HG03280 (cell line): Measurements from ENCODE around the gene KLHL6.

ENCODE experiments used
- ATAC-seq: cut with Tn5 transposase; IDR thresholded peaks from one replicate; pipeline ENCODE4 v1.9.1; 2021; ENCODE audit warnings: mild to moderate bottlenecking, moderate library complexity; ENCODE audit not compliant: unreplicated experiment

The KLHL6 gene

DNA sequence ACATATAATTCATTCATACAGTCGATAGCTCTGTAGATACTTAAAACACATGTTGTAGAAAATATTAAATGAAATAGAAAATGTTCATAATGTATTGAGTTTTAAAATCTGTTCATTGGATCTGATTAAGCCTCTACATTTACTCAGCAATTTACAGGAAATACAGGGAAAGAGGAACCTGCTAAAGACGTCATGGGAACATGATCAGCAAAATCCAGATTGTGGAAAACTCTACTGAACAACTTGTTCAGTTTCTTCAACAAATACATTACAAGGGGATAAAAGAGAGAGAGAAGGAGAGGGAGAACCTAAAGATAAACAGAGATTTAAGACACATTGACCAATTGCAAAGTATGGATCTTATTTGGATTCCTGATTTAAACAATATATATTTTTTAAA lies 46.7 kb downstream of the KLHL6 start:
- no peak for ATAC-seq

DNA sequence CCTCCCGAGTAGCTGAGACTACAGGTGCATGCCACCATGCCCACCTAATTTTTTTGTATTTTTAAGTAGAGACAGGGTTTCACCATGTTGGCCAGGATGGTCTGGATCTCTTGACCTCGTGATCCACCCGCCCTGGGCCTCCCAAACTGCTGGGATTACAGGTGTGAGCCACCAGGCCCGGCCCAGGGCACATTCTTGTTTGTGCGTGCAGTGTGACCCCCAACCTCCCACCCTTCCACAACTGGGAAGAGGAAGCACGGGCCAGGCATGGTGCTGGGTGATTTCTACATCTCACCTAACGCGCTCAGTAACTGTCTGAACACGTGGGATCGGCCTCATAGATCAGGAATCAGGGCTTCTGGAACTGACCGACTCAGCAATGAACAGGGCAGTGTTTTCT lies 48.0 kb downstream of the KLHL6 start:
- ATAC-seq, result no peak

DNA sequence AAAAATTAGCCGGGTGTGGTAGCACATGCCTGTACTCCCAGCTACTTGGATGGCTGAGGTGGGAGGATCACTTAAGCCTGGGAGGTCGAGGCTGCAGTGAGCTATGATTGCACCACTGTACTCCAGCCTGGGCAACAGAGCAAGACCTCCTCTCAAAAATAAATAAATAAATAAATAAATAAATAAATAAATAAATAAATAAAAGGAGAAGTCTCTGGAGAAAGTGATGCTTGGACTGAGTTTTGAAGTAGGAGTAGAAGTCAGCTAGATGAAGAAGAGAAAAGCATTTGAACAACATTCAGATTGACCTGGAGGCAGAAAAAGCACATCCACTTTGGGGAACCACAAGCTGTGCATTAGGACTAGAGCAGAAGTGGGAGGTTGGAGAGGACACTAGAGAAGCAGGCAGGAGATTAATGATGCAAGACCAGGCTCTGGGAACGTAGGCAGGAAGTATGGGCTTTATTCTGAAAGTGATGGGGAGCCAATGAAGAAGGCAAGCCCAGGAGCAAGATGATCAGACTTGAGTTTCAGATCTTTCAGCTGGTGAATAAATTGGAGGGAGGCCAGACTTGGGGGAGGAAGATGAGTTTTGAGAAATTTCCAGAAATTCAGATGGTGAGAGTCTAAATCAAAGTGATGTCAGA lies 48.7 kb downstream of the KLHL6 start:
- ATAC-seq, result no peak

DNA sequence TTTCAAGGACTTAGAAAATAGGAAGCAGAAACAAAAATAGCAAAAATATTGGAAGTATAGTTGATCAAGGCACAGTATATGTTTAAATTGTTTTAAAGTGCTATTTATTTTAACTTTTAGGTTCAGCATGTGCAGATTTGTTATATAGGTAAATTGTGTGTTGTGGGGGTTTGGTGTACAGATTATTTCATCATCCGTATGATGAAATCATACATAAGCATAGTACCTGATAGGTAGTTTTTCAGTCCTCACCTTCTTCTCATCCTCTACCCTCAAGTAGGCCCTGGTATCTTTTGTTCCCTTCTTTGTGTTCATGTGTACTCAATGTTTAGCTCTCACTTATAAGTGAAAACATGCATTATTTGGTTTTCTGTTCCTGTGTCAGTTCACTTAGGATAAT lies 50.9 kb downstream of the KLHL6 start:
- no peak for ATAC-seq

DNA sequence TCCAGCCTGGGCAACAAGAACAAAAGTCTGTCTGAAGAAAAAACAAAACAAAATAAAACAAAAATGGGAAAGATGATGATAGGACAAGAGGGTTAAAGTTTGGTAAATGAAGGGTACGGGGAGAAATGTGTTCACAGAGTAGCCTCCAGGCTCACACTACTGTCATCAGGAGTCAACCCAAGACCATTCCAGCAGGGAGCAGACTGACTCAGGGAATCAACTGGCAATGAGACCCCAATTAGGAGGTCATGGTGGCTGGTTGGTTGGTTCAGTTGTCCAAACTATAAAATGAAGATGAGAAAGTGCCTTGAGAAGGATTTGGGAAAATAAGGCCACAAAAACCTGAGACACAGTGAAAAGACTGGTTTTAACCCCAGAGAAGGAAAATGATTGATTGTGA lies 51.8 kb downstream of the KLHL6 start:
- ATAC-seq, result no peak

DNA sequence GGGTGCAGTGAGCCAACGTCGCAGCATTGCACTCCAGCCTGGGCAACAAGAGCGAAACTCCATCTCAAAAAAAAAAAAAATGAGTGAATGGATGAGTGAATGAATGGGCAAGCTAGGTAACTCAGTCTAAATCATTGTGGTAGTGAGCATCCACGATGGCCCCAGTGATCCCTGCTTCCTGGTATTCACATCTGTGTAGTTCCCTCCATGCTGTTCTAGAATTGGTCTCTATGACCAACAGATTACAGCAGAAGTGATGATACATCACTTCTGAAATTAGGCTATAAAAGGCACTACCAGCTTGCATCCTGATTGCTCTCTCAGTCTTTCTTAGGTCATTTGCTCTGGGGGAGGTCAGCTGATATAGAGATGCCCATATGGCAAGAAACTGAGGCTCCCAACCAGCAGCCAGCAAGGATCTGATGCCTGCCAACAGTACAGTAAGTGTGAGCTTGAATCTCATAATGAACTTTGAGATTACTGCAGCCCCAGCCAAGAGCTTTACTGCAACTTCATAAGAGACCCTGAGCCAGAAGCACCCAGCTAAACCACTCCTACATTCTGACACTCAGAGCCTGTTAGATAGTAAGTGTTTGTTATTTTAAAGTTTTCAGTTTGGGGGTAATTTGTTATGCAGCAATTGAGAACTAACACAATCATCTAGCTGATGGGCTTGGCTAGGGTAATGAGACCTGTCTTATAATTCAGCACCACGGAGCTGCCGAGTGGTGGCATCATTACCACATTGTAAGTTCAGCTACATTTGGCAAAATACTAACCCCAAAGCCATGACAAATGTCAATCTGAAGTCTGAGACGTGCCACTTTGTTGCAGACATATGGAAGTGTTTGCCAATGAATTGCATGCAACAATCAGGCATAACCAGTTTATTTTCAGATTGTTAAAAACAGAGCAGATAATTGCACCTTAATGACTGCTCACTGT lies 53.0 kb downstream of the KLHL6 start:
- ATAC-seq, result no peak

DNA sequence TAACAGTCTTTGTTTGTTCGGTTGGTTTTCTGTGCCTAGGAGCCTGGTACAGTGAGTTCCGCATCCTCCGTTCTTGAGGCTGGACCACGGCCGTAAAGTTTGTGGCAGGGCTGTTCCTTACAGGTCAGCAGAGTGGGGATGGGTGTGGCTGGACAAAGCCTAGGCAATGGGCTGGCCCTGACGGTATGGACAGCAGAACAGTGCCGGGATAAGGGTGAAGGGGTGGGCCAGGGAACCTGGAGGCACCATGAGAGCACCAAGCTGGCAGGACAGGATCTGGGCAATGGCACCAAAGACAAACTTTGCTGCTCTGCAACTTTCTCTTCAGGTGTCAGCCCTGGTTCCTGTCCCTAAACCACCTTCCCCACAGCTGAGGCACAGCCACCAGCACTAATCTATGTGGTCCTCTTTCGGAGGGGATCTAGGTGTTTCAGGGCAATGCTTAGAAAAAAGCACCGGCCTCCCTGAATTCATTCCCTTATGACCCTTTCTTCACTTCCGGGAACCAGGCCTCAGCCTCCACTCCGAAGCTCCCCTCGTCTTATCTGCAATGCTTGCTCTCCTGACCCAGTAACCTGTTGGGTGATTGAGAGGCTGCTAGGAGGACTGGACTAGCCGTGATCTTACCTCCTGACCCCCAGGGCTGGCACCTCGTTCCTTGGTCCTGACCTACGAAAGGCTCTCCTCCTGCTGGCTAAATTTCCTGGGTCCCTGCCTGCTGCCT lies 54.4 kb downstream of the KLHL6 start:
- no peak for ATAC-seq

DNA sequence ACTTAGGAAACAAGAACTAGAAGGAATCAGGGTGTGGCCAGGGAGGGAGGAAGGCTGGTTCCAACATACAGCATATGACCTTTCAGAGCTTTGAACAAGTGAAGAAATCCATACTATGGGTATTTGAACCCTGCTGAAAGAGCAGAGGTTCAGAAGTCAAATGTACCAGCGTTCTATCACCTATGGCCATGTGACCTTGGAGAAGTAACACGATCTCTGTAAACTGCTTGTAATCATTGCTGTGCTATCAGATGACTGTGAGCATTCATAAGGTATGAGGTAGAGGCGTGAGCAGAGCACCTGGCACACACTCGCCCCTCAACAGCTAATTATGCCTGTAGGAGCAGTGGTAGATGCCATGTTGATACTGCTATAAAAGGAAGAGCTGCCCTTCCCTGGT lies 55.2 kb downstream of the KLHL6 start:
- no peak for ATAC-seq

DNA sequence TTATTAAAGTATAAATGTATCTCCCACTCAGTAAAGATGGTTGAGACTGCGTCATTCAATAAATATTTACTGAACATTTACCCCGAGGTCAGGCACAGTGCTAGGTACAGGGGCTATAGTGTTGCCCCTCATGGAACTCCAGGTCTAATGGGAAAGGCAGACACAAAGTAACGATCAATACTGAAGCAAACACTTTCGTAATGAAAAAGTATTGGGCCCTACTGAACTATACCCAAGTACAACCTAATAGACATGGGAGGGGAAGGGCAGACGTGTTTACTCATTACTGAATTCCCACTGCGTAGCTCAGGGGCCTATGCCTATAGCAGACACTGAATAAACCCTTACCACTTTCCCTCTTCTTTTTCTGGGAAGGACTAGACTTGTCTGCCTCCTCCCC lies 56.9 kb downstream of the KLHL6 start:
- no peak for ATAC-seq

DNA sequence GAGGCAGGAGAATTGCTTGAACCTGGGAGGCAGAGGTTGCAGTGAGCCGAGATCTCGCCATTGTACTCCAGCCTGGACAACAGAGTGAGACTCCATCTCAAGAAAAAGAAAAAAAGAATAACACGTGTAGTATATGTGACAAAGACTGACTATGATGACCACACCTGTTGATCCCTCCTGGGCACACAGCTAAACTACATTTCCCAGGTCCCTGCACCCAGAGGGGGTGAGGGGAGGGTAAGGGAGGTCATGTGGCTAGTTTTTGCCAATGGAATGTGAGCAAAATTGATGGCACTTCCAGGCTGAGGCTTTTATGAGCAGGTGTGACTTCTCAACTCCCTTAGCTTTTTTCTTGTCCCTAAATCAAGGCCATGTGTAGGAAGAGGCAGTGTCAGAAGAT lies 58.2 kb downstream of the KLHL6 start:
- ATAC-seq, result no peak

DNA sequence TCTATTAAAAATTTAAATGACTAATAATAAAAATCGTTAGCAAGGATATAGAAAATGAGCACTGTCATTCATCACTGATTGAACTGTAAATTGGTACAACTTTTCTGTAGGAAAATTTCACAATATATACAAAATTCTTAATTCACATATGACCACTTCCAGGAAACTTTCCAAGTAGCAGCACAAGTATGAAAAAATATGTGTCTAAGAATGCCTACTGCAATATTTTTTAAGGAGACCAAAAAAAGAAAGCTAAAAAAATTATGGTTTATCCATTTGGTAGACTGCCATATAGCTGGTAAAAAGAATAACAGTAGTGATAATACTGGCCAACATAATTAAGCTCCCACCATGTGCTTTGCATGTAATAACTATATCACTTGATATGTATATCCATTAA lies 59.2 kb downstream of the KLHL6 start:
- ATAC-seq, result no peak

DNA sequence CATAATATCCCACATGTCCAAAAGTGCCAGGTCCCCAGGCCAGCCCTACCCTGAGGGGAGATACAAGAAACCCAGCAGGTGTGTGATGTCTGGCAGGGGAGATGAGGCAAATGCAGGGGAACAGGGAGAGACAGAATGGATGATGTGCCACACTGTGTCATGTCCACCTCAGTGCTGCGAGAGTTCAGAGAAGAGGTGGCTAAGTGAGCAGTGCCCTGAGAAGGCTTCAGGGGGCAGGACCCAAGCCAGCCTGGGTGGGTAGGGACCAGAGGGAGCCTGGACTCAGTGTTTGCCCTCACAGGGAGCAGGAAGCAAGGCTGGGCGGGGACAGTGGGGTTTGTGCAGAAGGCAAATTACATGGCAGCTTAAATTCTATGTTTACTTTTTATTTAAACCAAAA lies 61.2 kb downstream of the KLHL6 start:
- ATAC-seq, result no peak

DNA sequence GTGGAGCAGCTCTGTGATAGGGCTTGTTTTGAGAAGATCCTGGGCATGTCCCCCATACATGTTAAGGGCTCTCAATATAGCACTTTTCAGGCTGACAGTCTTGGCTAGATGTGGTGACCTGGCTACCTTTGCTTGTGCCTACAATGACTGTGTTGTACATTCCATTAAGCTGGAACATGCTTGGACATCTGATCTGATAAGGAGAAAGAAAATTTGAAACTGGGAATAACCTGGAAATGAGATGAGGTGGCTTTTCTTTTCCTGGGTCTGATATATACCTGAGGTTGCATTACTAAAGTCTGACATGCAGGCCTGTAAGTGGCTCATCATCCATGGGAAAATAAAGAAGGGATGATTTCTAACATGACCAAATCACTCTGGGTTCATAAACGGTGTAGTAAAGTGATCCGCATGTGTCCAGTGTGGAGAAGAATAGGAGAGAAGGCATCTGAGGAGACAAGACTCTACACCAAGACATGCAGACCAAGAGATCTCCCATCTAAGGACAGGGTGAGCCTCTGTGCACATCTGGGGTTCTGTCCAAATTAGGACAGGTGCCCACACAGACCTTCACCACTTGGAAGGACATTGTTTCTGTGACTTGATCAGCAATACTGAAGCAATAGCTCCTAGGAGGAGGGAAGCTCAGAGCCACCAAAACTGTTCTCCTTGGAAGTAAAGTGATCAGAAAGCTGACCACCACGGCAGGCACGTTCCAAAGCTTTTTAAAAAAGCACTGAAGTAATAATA lies 62.0 kb downstream of the KLHL6 start:
- ATAC-seq, result no peak

DNA sequence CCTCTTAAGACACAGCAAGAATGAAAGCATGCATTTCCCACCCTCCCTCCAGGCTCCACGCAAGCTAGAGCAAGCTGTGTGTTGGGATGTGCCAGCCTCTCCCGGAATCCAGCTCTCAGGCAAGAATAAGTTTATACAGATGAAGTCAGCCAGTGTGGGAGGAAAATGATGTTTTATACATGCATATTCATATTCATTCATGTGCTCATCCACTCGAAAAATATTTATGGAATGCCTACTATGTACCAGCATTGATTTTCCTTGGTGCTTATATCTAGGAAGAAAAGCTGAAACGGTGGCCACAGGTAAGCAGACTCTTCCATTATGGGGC lies 62.7 kb downstream of the KLHL6 start:
- no peak for ATAC-seq

DNA sequence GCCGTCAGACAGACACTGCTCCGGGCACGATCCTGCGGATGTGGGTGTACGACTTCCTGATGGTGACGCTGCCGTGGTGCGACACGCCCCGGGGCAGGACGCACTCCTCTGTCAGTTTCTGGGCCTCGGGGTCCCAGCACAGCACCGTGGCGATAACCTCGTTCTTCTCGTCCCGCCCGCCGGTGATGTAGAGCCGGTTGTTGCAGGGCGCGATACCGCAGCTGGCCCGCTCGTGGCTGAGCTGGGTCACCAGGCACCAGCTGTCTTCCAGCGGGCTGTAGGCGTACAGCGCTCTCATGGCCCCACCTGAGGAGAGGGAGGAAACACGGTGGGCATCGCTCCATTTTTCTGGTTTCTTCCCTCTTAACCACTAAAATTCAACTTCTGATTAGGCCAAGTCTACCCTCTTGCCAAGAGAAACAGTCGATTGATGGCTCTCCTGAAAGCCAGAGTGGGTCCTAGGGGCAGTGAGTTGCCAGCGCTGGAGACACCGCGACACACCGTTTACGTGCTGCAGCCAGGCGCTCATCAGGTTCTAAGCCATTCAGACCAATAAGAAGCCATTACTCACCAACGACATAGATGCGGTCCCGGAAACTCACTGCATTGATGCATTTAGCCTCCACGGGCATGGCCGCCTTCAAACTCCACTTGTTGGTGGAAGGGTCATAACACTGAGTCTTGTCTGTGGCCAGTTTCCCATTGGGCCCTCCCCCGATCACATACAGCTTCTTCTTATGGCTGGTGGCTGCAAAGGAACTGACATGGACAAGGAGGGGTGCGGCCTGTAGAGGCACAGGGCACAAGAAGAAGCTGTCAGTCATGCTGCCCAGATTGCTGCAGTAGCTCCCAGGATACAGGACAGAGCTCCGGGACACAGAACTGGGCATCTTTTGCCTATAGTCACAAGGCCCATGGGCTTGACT lies 63.3 kb downstream of the KLHL6 start:
- ATAC-seq, result no peak

DNA sequence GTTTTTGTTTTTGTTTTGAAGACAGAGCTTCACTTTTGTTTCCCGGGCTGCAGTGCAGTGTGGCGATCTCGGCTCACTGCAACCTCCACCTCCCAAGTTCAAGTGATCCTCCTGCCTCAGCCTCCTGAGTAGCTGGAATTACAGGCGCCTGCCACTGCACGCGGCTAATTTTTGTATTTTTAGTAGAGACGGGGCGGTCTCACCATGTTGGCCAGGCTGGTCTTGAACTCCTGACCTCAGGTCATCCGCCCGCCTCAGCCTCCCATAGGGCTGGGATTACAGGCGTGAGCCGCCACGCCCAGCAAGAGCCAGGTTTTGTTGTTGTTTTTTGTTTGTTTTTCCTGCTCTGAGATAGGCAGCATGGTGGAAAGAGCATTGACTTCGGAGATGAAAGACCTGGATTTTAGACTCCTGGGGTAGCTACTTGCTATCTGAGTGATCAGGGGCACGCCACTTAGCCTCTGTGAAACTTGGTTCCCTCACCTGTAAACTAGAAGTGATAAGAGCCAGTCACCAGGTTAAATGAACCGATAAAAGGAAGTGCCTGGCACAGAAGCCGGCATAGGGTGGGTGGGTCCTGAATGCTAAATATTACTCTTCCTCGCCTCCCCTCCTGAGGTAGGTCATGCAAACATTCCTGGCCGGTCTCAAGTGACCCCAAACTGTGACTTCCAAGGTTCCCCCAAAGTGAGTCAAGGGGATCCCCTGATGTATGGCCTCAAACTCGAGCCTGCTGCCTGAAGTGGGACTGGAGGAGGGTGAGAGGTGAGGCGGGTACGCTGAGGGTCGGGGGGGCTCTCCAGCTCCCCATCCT lies 64.2 kb downstream of the KLHL6 start:
- no peak for ATAC-seq

DNA sequence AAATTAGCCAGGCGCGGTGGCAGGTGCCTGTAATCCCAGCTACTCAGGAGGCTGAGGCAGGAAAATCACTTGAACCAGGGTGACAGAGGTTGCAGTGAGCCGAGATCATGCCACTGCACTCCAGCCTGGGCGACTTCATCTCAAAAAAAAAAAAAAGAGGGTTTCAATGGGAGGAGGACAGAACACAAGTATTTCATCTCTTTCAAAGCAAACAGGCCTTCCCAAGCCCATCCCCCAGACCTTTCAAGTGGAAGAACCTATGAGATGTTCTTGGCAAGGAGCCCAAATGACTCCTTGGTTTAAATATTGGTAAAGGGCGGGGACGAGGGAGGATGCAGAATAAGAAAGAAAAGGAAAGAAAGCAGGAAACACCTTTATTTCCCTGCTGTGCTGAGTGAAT lies 64.9 kb downstream of the KLHL6 start:
- ATAC-seq, result no peak

DNA sequence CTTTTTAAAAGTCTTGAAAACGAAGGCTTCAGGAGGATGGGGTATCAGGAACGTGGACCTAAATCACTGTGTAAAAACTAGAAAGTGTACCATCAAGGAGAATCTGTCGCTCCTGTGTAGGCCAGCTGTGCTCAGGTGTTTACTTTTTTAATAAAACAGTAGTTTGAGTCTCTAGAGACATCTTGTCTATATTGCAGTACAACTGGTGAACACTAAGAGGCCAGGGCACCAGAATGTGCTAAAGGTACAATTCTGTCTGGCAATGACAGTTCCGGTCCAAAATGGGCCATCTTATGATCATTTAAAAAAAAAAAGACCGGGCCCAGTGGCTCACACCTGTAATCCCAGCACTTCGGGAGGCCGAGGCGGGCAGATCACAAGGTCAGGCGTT lies 65.3 kb downstream of the KLHL6 start:
- no peak for ATAC-seq

DNA sequence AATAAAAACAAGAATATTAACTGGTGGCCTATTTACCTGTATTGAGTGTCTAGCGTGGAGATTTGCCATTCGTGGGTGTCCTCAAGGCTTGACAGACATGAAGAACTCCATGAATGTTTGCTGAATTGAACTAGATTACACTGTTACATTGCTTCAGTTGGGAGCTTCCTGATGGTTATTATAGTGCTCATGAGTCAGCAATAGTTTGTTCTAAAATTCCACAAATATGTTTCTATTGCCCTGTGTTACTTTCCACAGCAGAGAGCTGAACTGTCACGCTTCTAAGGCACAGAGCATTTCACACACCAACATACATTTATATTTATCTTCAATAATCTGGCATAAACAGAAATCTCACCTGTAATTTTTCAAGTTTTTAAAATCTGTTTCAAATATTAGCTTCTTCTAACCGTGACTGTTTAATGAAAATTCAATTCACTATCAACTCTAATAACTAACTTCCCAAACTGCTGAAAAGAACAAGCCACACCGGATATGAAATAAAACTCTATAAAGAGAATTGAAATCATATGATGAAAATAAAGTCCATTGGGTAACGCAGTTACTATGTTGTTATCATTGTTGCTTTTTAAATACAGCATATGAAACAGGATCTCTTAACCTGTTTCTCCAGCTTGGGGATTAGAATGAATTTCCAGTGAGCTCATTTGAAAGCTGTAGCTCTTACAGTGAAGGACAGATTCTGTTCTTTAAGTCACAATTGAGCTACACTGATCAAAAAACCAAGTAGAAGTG lies 65.9 kb downstream of the KLHL6 start:
- no peak for ATAC-seq
